SK-N-SH (cell line): ENCODE results near the gene ZC2HC1C. TPM values are rescaled to one million over a fixed set of nuclear protein-coding genes. Genes with fewer than 3 reads are reported as not detected.

ENCODE experiments used
- CTCF ChIA-PET: fragments of 300-600, 350-600 bp; formaldehyde crosslinking; extraction: SDS; loops from one replicate; lab custom pipeline; 2021; lab: Yijun Ruan, JAX
- POLR2A ChIA-PET: fragments of 350-600 bp; sonication (Branson Sonifier 250); formaldehyde crosslinking; extraction: SDS; loops from one replicate; lab custom pipeline; 2020; ENCODE audit warnings: antibody characterized with exemption, inconsistent platforms; lab: Yijun Ruan, JAX
- DNase-seq: peaks from one replicate; pipeline ENCODE4 v3.0.0; 2012
- H2AFZ ChIP-seq: fragments of 200-600 bp; sonication (generic); 2 replicates; pipeline ENCODE4 v1.8.1; 2016; ENCODE audit warnings: antibody characterized with exemption, mild to moderate bottlenecking, low read depth
- H3F3A ChIP-seq: fragments of 200-600 bp; sonication (generic); replicated peaks from 2 replicates; pipeline ENCODE3; 2016; ENCODE audit warnings: antibody characterized with exemption, mild to moderate bottlenecking; ENCODE audit not compliant: insufficient read depth
- H3K27ac ChIP-seq, 2 experiments: fragments of 200-500 bp in 1 of 2; fragments of 200-600 bp in 1 of 2; sonication (Bioruptor generic) in 1 of 2; sonication (generic), shearing (Covaris generic) in 1 of 2; 2 replicates each; pipeline versions ENCODE4 v1.5.1 to v1.6.1; 2014 to 2016; ENCODE audit warnings: low read depth in 2 of 2, inconsistent platforms in 1 of 2, low read length in 1 of 2, mild to moderate bottlenecking in 1 of 2, mixed read lengths in 1 of 2
- H3K27me3 ChIP-seq: fragments of 200-600 bp; sonication (generic), shearing (Covaris generic); 2 replicates; pipeline ENCODE4 v1.6.1; 2016; ENCODE audit warnings: mixed run types; ENCODE audit not compliant: insufficient read depth
- H3K36me3 ChIP-seq, 2 experiments: fragments of 200-500 bp in 1 of 2; fragments of 200-600 bp in 1 of 2; sonication (Bioruptor generic) in 1 of 2; sonication (generic) in 1 of 2; replicated peaks in 1 of 2; 2 replicates each; pipeline versions ENCODE3 to v1.5.1; 2014 to 2016; ENCODE audit warnings: low read length in 1 of 2, mild to moderate bottlenecking in 1 of 2; ENCODE audit not compliant: insufficient read depth in 2 of 2, control insufficient read depth in 1 of 2
- H3K4me1 ChIP-seq, 2 experiments: fragments of 200-500 bp in 1 of 2; fragments of 200-600 bp in 1 of 2; sonication (Bioruptor generic) in 1 of 2; sonication (generic), shearing (Covaris generic) in 1 of 2; 2 replicates each; pipeline versions ENCODE4 v1.5.1 to v1.6.1; 2014 to 2016; ENCODE audit warnings: low read depth in 1 of 2, low read length in 1 of 2, mixed run types in 1 of 2; ENCODE audit not compliant: insufficient read depth in 2 of 2, control insufficient read depth in 1 of 2
- H3K4me2 ChIP-seq: fragments of 200-600 bp; sonication (generic), shearing (Covaris generic); 2 replicates; pipeline ENCODE4 v1.6.1; 2017; ENCODE audit warnings: mixed run types
- H3K4me3 ChIP-seq, 2 experiments: fragments of 200-500 bp in 1 of 2; fragments of 200-600 bp in 1 of 2; sonication (Bioruptor generic) in 1 of 2; sonication (generic), shearing (Covaris generic) in 1 of 2; 2 replicates each; pipeline versions ENCODE4 v1.5.1 to v1.8.1; 2014 to 2016; ENCODE audit warnings: low read depth in 2 of 2, inconsistent platforms in 1 of 2, low read length in 1 of 2, mild to moderate bottlenecking in 1 of 2, mixed read lengths in 1 of 2, moderate library complexity in 1 of 2
- H3K79me2 ChIP-seq: fragments of 200-600 bp; sonication (generic); 2 replicates; pipeline ENCODE4 v1.8.1; 2017; ENCODE audit warnings: mild to moderate bottlenecking; ENCODE audit not compliant: insufficient read depth
- H3K9ac ChIP-seq: fragments of 200-600 bp; sonication (generic); 2 replicates; pipeline ENCODE4 v1.6.1; 2017; ENCODE audit warnings: mixed run types
- H3K9me2 ChIP-seq: fragments of 200-600 bp; sonication (generic); 2 replicates; pipeline ENCODE4 v1.6.1; 2017; ENCODE audit warnings: mixed run types
- H3K9me3 ChIP-seq: fragments of 200-600 bp; sonication (generic); 2 replicates; pipeline ENCODE4 v1.6.1; 2017; ENCODE audit warnings: mixed run types, mild to moderate bottlenecking, moderate library complexity
- H4K20me1 ChIP-seq: fragments of 200-600 bp; sonication (generic); 2 replicates; pipeline ENCODE4 v1.6.1; 2017; ENCODE audit warnings: mild to moderate bottlenecking, mixed run types; ENCODE audit not compliant: insufficient read depth
- EP300 ChIP-seq, 2 experiments: IDR thresholded peaks; 2 replicates each; pipeline versions ENCODE4 v1.4.0 to v1.6.1; 2012; ENCODE audit warnings: borderline replicate concordance in 1 of 2, low read depth in 1 of 2, low read length in 1 of 2
- FOXJ3 ChIP-seq: sonication (generic); formaldehyde crosslinking; IDR thresholded peaks from 2 replicates; pipeline ENCODE4 v1.5.1; 2020; ENCODE audit warnings: mild to moderate bottlenecking, missing genetic modification reagents
- FOXM1 ChIP-seq: IDR thresholded peaks from 2 replicates; pipeline ENCODE4 v1.4.0; 2012; ENCODE audit warnings: low read depth, mild to moderate bottlenecking
- MAX ChIP-seq: IDR thresholded peaks from 2 replicates; pipeline ENCODE4 v1.4.0; 2012; ENCODE audit warnings: low read depth
- NFIC ChIP-seq: IDR thresholded peaks from 2 replicates; pipeline ENCODE4 v1.4.0; 2012; ENCODE audit warnings: borderline replicate concordance
- RXRA ChIP-seq: IDR thresholded peaks from 2 replicates; pipeline ENCODE4 v1.4.0; 2012; ENCODE audit warnings: low read depth, mild to moderate bottlenecking, borderline replicate concordance
- TCF12 ChIP-seq: IDR thresholded peaks from 2 replicates; pipeline ENCODE4 v1.4.0; 2012
- USF2 ChIP-seq: fragments of 150-350 bp; IDR thresholded peaks from 2 replicates; pipeline ENCODE4 v1.6.1; 2017; ENCODE audit warnings: antibody characterized with exemption, low read length, low read depth, borderline replicate concordance
- ZBTB33 ChIP-seq: IDR thresholded peaks from 2 replicates; pipeline ENCODE4 v1.4.0; 2012; ENCODE audit warnings: low read depth, borderline replicate concordance
- WGBS: methylation state at CpG from one replicate; pipeline ENCODE4 v1.1.6; 2017; ENCODE audit warnings: low lambda C conversion rate; 5-methylcytosine and 5-hydroxymethylcytosine counted together
- polyA plus RNA-seq, 3 experiments: library from polyadenylated mRNA; depleted of rRNA; stranded (reverse); fragments of >200 nt; gene quantifications; 2 replicates each; pipeline ENCODE4 v1.2.3, GENCODE V29; 2012

Gene ZC2HC1C
- polyA plus RNA-seq, 1 of the 3 experiments (the other 2 are of a cell fraction) = 1.2 TPM

- no peaks in the 10 kb centered on the region for H3K79me2 ChIP-seq
- H2AFZ ChIP-seq = no peak overlapping the region
- no peaks in the 10 kb centered on the region for H3K27me3 ChIP-seq
- POLR2A ChIA-PET = no interaction called here
- H4K20me1 ChIP-seq = no peaks in the 10 kb centered on the region
- peak overlapping the region in 1 of 2 experiments; percentile 90; a peak in 2 of 4 replicates for H3K27ac ChIP-seq
- H3K4me3 ChIP-seq = no peak overlapping the region
- TF ChIP-seq NFIC = no peak
- TF ChIP-seq MAX = no peak
- TF ChIP-seq EP300 (IDR thresholded peaks at IDR 0.05; ENCODE audit: borderline replicate concordance in 1 of 2, low read depth in 1 of 2, low read length in 1 of 2) = no peak
- H3K9ac ChIP-seq = no peak overlapping the region
- no peaks in the 10 kb centered on the region for H3K9me2 ChIP-seq
- no peaks in the 10 kb centered on the region for H3K9me3 ChIP-seq
- H3K4me2 ChIP-seq = no peak overlapping the region
- CTCF ChIA-PET = interaction anchor here (0.8 to 3.8 kb wide), 6 partner anchors 9 to 174 kb away, joined by 3 to 36 read pairs (median 9); partner anchors contain the start of gene ZC2HC1C
- H3K4me1 ChIP-seq = peaks cover 0 to 16% of the 10 kb centered on the region in 2 experiments; a peak in 2 of 4 replicates
- peak; percentile 18 for DNase-seq
- H3F3A ChIP-seq = no peaks in the 10 kb centered on the region
- peaks cover 10 to 33% of the 10 kb centered on the region in 2 experiments for H3K36me3 ChIP-seq
- WGBS = 92% methylated on average over 4 of the region's 4 CpGs
Measured at GRCh38 chr14:75079521-75079920, 10.1 kb downstream of the ZC2HC1C start.

GRCh38 chr14:75081660-75082229, 12.3 kb downstream of the ZC2HC1C start:
- Histone ChIP-seq H3K36me3 (peaks cover 31 to 49% of the 10 kb centered on the region in 2 experiments), H3K9ac (no peak overlapping the region), H3K9me3 (no peaks in the 10 kb centered on the region), H3K4me3 (no peak overlapping the region)
- TF ChIP-seq ZBTB33 (no peak), RXRA (no peak), TCF12 (no peak), FOXJ3 (CRISPR knock-in tag) (no peak), FOXM1 (no peak), MAX (no peak), NFIC (no peak), USF2 (no peak)
- TF ChIP-seq, all 33 proteins: peak for 0
- H4K20me1 ChIP-seq = no peaks in the 10 kb centered on the region
- ChIA-PET POLR2A (interaction anchor here (1.1 kb wide), 1 partner anchor 45 kb away, joined by 3 read pairs; the partner anchor contains the start of gene NEK9), CTCF (interaction anchor here (2.3 to 15.6 kb wide), 2 partner anchors 137 to 220 kb away, joined by 11 to 290 read pairs; no protein-coding TSS in a partner anchor)
- H3K9me2 ChIP-seq = no peaks in the 10 kb centered on the region
- peak overlapping the region; percentile 11 to 41; a peak in 3 of 4 replicates for H3K27ac ChIP-seq
- H3K4me1 ChIP-seq = peaks cover 0 to 16% of the 10 kb centered on the region in 2 experiments; a peak in 2 of 4 replicates
- no peak overlapping the region for H2AFZ ChIP-seq
- no peaks in the 10 kb centered on the region for H3K79me2 ChIP-seq
- no peak for DNase-seq
- H3F3A ChIP-seq = no peaks in the 10 kb centered on the region
- 95% methylated on average over 2 of the region's 2 CpGs for WGBS
- no peaks in the 10 kb centered on the region for H3K27me3 ChIP-seq
- H3K4me2 ChIP-seq = no peak overlapping the region
